Smooth muscle cell (in vitro differentiated cells): ENCODE measurements around the gene CHML. TPM values are rescaled to one million over a fixed set of nuclear protein-coding genes. Genes with fewer than 3 reads are reported as not detected.

Experiments used
- DNase-seq: peaks from one replicate; lab custom pipeline; 2025; ENCODE audit not compliant: unreplicated experiment; lab: John Stamatoyannopoulos, UW
- H2AFZ ChIP-seq: fragments of 200-600 bp; sonication (generic); 2 replicates; pipeline ENCODE4 v1.6.0; 2016; ENCODE audit warnings: antibody characterized with exemption, low read depth, mild to moderate bottlenecking
- H3F3A ChIP-seq: fragments of 200-600 bp; sonication (generic); 2 replicates; pipeline ENCODE4 v1.6.0; 2017; ENCODE audit warnings: antibody characterized with exemption, low read depth
- H3K27ac ChIP-seq: fragments of 200-600 bp; sonication (generic); 2 replicates; pipeline ENCODE4 v1.5.1; 2016; ENCODE audit warnings: low read depth, mild to moderate bottlenecking
- H3K27me3 ChIP-seq: fragments of 200-600 bp; sonication (generic); 2 replicates; pipeline ENCODE4 v1.6.1; 2016; ENCODE audit warnings: low read depth, mild to moderate bottlenecking
- H3K36me3 ChIP-seq: fragments of 200-600 bp; sonication (generic); 2 replicates; pipeline ENCODE4 v1.5.1; 2016; ENCODE audit warnings: low read depth
- H3K4me1 ChIP-seq: fragments of 200-600 bp; sonication (generic); 2 replicates; pipeline ENCODE4 v1.5.1; 2016; ENCODE audit warnings: low read depth
- H3K4me2 ChIP-seq: fragments of 200-600 bp; sonication (generic); 2 replicates; pipeline ENCODE4 v1.6.0; 2016; ENCODE audit warnings: mild to moderate bottlenecking
- H3K4me3 ChIP-seq: fragments of 200-600 bp; sonication (generic); 2 replicates; pipeline ENCODE4 v1.5.1; 2016; ENCODE audit warnings: mild to moderate bottlenecking
- H3K79me2 ChIP-seq: fragments of 200-600 bp; sonication (generic); 2 replicates; pipeline ENCODE4 v1.6.0; 2016; ENCODE audit warnings: low read depth, mild to moderate bottlenecking
- H3K9ac ChIP-seq: fragments of 200-600 bp; sonication (generic); 2 replicates; pipeline ENCODE4 v1.6.0; 2016; ENCODE audit warnings: low read depth
- H3K9me3 ChIP-seq: fragments of 200-600 bp; sonication (generic); replicated peaks from 2 replicates; pipeline ENCODE4 v1.5.1; 2016; ENCODE audit warnings: low read depth
- H4K20me1 ChIP-seq: fragments of 200-600 bp; sonication (generic); 2 replicates; pipeline ENCODE4 v1.6.0; 2016; ENCODE audit warnings: low read depth
- WGBS: methylation state at CpG from one replicate; pipeline ENCODE4 v1.1.7; 2016; ENCODE audit warnings: low lambda C conversion rate; 5-methylcytosine and 5-hydroxymethylcytosine counted together
- polyA plus RNA-seq: library from polyadenylated mRNA; unstranded; fragments of >200 nt; fragmentation: Nextera tagmentation; extraction: Ambion mirVana; gene quantifications from 2 replicates; pipeline ENCODE4 v1.2.1, GENCODE V29; 2016
- total RNA-seq: library from RNA; depleted of rRNA; stranded (reverse); fragments of >200 nt; gene quantifications from 2 replicates; pipeline ENCODE4 v1.2.3, GENCODE V29; 2014
- TF ChIP-seq, protein P1 (sequence below): fragments of 200-600 bp; sonication (generic); IDR thresholded peaks from 2 replicates; pipeline ENCODE4 v1.5.1; 2017; ENCODE audit warnings: borderline replicate concordance, mild to moderate bottlenecking, antibody characterized with exemption; ENCODE audit not compliant: insufficient read depth, poor library complexity, severe bottlenecking

The CHML gene
- total and polyA plus RNA-seq, 2 experiments from 2014 or later, result 2.3 to 11.3 TPM

DNA sequence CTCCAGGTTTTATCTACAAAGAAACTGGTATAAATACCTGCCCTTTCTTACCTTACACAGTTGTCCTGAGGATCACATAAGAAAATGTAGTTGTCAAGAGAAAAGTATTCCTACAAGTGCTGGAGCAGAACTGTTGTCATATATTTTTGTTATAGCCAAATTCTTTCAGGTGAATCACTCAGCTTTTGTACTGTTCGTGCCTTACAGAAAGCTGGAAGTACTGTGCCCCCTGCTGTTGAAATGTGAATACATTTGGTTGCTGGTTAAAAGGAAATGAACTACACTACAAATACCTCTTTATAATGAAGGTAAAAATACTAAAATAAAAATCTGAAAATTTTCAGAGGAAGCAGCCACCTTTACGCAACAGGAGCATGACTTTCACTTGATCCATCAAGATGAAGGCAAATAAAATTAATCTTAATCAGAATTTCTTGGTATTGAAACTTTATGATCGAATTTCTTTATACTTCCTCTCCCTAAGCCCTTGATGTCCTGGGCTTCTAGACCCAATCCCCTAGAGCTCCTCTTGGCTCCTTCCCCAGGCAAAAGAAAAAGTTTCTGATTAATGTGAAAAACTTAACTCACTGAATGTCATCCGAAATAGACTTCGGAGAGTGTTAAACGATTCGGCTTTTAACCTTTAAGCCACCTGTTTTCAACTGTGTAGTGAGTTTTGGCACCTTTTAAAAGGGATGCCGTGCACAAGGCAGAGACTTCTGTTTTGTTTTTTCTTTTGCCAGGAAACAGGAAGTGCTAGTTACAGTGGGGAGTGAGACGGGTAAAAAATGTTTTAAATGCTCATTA is 12.5 kb downstream of the CHML start:
- H3K36me3 ChIP-seq, result no peaks in the 10 kb centered on the region
- no peaks in the 10 kb centered on the region for H3F3A ChIP-seq
- H3K9me3 ChIP-seq, result no peaks in the 10 kb centered on the region
- H3K4me1 ChIP-seq, result no peaks in the 10 kb centered on the region
- 83% methylated on average over 9 of the region's 9 CpGs for WGBS
- no peaks in the 10 kb centered on the region for H3K27me3 ChIP-seq
- H2AFZ ChIP-seq, result no peak overlapping the region
- peaks cover 6% of the 10 kb centered on the region for H3K79me2 ChIP-seq
- H3K4me2 ChIP-seq, result no peak overlapping the region
- H3K4me3 ChIP-seq, result no peak overlapping the region
- TF ChIP-seq, protein P1, sequence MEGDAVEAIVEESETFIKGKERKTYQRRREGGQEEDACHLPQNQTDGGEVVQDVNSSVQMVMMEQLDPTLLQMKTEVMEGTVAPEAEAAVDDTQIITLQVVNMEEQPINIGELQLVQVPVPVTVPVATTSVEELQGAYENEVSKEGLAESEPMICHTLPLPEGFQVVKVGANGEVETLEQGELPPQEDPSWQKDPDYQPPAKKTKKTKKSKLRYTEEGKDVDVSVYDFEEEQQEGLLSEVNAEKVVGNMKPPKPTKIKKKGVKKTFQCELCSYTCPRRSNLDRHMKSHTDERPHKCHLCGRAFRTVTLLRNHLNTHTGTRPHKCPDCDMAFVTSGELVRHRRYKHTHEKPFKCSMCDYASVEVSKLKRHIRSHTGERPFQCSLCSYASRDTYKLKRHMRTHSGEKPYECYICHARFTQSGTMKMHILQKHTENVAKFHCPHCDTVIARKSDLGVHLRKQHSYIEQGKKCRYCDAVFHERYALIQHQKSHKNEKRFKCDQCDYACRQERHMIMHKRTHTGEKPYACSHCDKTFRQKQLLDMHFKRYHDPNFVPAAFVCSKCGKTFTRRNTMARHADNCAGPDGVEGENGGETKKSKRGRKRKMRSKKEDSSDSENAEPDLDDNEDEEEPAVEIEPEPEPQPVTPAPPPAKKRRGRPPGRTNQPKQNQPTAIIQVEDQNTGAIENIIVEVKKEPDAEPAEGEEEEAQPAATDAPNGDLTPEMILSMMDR, result peak; percentile 54
- H3K27ac ChIP-seq, result no peak overlapping the region
- H4K20me1 ChIP-seq, result no peaks in the 10 kb centered on the region
- H3K9ac ChIP-seq, result no peak overlapping the region
- no peak for DNase-seq

DNA sequence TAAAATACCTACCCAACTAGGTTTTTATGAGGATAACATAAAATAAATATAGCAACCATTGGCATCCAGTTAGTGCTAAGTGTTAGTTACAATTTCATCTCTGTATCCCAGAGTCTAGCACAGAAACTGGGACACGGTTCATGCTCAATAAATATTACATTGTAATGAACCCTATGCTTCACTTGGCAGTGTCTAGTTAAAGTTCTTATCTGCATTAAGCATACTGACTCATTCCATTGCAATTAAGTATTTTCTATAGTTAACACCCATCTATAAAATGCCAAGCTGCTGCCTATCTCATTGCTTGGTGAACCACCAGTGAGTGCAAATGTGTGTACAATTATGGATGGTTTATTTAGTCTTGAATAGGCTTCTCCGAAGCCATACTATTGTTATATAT is 15.2 kb downstream of the CHML start:
- peaks cover 3% of the 10 kb centered on the region for H3K79me2 ChIP-seq
- H3F3A ChIP-seq, result no peaks in the 10 kb centered on the region
- no peaks in the 10 kb centered on the region for H4K20me1 ChIP-seq
- H3K4me1 ChIP-seq, result no peaks in the 10 kb centered on the region
- H3K4me2 ChIP-seq, result no peak overlapping the region
- H3K27me3 ChIP-seq, result no peaks in the 10 kb centered on the region
- TF ChIP-seq, protein P1, result no peak
- no peak for DNase-seq
- H2AFZ ChIP-seq, result no peak overlapping the region
- H3K9me3 ChIP-seq, result no peaks in the 10 kb centered on the region
- H3K27ac ChIP-seq, result no peak overlapping the region
- H3K9ac ChIP-seq, result no peak overlapping the region
- no peak overlapping the region for H3K4me3 ChIP-seq
- 91% methylated on average over 2 of the region's 2 CpGs for WGBS
- no peaks in the 10 kb centered on the region for H3K36me3 ChIP-seq

DNA sequence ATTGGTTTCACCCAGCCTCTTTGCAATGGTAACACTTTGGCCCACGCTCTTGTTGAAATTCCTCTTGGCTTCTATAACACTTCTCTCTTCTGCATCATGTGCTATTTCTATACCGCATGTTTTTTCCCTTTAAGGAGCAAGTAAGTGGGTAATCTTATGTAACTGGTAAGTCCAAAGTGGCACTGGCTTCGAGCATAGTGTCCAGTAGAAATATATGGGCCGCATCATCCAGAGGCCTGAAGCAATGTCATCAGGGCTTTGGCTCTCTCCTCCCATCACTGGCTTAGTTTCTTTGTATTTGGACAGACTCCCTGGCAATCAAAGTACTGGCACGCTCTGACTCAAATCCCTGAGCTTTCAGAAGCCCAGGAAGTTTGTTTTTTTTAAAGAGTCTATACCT is 17.5 kb downstream of the CHML start:
- H3K27ac ChIP-seq, result no peak overlapping the region
- no peaks in the 10 kb centered on the region for H3K9me3 ChIP-seq
- no peak for DNase-seq
- no peaks in the 10 kb centered on the region for H3K79me2 ChIP-seq
- 91% methylated on average over 5 of the region's 5 CpGs for WGBS
- no peaks in the 10 kb centered on the region for H3F3A ChIP-seq
- H3K27me3 ChIP-seq, result no peaks in the 10 kb centered on the region
- no peak overlapping the region for H2AFZ ChIP-seq
- no peaks in the 10 kb centered on the region for H3K4me1 ChIP-seq
- no peak overlapping the region for H3K4me2 ChIP-seq
- no peaks in the 10 kb centered on the region for H4K20me1 ChIP-seq
- no peak overlapping the region for H3K4me3 ChIP-seq
- H3K9ac ChIP-seq, result no peak overlapping the region
- TF ChIP-seq, protein P1, result no peak
- no peaks in the 10 kb centered on the region for H3K36me3 ChIP-seq

DNA sequence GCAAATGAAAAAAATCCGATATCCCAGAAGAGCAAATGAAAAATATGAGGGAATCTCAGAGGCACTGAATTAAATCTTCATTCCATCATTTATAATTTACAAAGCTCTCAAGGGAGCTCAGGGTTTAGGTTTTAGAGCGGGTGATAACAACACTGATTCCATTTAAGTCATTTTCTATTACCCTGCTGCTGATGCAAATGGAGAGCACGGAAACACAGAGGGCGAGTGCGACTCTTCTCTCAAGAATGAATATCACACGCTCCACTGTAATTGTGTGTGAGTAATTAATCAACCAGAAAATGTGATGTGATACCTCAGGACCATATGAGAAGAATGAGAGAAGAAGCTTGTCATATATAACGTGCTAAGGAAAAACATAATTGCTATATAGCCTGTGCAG is 22.7 kb downstream of the CHML start:
- H3K27me3 ChIP-seq, result no peaks in the 10 kb centered on the region
- WGBS, result 96% methylated on average over 7 of the region's 7 CpGs

More for the DNA sequence above, 22.7 kb downstream of the CHML start:
- Histone ChIP-seq H3K4me2 (no peak overlapping the region), H3K27ac (no peak overlapping the region), H3K9ac (no peak overlapping the region), H3K79me2 (no peaks in the 10 kb centered on the region), H3K4me1 (no peaks in the 10 kb centered on the region), H3K36me3 (no peaks in the 10 kb centered on the region), H2AFZ (no peak overlapping the region), H3K4me3 (no peak overlapping the region), H3K9me3 (no peaks in the 10 kb centered on the region), H4K20me1 (no peaks in the 10 kb centered on the region), H3F3A (no peaks in the 10 kb centered on the region)
- no peak for DNase-seq
- TF ChIP-seq, protein P1, result no peak
